Diencephalon (tissue), 1 donor: ENCODE data around the gene RPRM. TPM values are rescaled to one million over a fixed set of nuclear protein-coding genes. Genes with fewer than 3 reads are reported as not detected.

Experiments used
- small RNA-seq: library from RNA; depleted of rRNA; stranded (forward); fragments of <200 nt; gene quantifications from one replicate; pipeline ENCODE3, GENCODE V24; 2014
- total RNA-seq: library from RNA; depleted of rRNA; stranded (reverse); fragments of >200 nt; gene quantifications from one replicate; pipeline ENCODE4 v1.2.3, GENCODE V29; 2014

The RPRM gene
- 21.5 TPM for total RNA-seq

DNA sequence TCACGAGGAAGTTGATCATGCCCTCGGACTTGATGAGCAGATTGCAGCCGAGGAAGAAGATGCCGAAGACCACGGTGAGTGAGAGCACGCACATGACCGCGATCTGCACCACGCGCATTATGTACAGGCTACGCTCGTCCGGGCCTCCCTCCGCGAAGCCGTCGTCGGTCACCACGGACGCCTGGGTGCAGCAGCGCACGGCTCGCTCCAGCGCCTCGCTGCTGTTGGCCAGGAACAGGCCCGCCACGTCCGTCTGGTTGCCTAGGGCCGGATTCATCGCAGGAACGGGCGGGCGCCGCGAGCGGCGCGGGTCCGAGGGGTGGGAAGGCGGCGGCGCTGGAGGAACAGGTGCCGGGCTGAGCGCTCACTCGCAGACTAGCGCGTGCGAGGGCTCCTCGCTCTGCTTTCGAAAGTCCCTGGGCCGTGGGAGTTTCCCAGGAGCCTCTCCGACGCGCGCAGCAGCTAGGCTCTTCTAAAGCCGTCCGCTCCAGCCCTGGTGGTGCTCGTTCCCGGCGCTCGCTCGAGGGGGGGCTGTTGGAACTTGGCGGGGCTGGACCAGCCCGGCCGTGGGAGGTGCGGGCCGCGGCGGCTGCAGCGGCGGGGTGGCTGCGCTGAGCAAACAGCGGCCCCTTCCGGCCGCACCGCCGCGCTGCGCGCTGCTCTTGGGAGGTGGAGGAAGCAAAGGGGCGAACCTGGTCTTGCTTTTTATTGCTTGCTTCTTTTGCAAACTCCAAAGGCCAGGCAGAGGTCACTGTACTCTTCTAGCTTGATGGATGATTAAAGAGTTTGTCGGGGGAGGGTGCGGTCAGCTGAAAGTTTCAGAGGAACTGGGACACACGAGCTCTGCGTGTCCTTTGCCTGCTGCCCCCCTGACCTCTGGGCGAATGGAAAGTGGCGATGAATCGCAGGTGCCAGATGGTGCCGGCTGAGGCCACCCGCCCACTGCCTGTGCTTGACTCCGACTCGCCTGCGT lies at the start of gene RPRM:
RPRM (minus strand) TSS at position 474 of the 973 bp plus-strand sequence; CDS start at position 277, 197 bp downstream.

Small RNA genes lying within 50 kb of the gene (small RNA-seq; reads per million reads assigned to genes)
- gene RF00275: not detected
